T-helper 22 cell (primary cell): ENCODE results near the gene HAPSTR1.
"Not testable (repeated sequence)": the region's sequence is repeated elsewhere in the genome, so short reads cannot be mapped to it uniquely, and the experiment has no call there.

Experiments used
- DNase-seq: peaks from one replicate; pipeline ENCODE4 v3.0.0-alpha.2; 2020; ENCODE audit warnings: low read depth

The HAPSTR1 gene, protein sequence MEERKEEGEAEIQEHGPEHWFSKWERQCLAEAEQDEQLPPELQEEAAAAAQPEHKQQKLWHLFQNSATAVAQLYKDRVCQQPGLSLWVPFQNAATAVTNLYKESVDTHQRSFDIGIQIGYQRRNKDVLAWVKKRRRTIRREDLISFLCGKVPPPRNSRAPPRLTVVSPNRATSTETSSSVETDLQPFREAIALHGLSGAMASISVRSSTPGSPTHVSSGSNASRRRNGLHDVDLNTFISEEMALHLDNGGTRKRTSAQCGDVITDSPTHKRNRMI

DNA sequence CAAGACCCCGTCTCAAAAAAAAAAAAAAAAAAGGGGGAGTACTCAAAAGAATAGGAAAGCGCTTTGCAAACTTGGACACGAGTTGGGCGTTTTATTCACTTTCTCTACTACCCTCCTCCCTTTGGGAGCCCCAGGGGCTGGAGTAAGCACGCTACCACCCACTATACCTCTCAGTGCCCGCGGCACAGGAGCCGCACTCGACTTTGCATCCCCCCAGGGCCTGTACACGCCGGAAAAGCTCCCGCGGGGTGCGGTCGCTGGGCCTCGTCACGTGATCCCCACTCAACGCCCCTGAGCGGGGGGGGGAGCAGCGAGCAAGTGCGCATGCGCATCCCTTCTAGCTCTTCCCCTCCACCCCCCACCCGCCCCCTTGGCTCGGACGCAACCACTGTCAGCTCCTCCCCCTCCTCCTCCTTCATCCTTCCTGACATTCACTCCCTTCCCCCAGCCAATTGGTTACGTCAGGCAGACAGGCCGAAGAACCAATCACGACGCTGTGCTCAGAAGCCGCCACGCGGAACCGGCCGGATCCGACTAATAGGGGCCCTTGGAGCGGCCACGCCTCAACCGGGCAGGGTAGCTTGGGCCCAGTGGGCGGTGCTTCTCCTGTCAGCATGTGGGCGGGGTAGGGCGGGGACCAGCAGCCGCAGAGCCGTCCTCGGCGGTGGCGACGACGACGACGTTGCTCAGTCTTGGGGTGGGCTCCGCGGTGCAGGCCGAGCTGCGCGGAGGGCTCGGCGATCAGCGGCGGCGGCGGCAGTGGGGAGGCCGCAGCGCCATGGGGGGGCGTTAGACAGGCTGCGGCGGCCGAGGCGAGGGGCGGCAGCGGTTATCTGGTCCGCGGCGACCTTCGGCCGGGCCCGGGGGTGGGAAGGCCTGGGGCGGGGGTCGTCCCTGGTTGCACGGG, at the start of gene HAPSTR1:
Gene HAPSTR1, plus strand, starts transcription at position 685 of the 907 bp plus-strand sequence. CDS start 401 bp downstream, outside the sequence.
- DNase-seq, result peak; percentile 99

DNA sequence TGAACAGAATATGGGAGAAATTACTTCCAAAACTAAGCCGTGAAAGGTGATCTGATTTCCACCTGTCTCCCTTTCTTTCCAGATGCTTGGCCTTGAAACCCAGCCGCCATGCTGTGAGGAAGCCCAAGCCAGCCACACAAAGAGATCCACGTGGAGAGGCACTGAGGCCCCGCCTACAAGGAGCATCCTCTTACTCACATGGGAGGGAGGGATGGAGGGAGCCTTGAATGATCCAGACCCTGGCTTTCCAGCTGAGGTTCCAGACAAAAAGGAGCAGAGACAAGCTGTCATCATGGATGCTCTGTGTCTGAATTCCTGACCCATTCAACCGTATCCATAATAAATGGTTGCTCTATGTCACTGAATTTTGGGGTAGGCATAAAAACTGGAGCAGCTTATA, 48.9 kb upstream of the HAPSTR1 start:
- DNase-seq, result no peak

DNA sequence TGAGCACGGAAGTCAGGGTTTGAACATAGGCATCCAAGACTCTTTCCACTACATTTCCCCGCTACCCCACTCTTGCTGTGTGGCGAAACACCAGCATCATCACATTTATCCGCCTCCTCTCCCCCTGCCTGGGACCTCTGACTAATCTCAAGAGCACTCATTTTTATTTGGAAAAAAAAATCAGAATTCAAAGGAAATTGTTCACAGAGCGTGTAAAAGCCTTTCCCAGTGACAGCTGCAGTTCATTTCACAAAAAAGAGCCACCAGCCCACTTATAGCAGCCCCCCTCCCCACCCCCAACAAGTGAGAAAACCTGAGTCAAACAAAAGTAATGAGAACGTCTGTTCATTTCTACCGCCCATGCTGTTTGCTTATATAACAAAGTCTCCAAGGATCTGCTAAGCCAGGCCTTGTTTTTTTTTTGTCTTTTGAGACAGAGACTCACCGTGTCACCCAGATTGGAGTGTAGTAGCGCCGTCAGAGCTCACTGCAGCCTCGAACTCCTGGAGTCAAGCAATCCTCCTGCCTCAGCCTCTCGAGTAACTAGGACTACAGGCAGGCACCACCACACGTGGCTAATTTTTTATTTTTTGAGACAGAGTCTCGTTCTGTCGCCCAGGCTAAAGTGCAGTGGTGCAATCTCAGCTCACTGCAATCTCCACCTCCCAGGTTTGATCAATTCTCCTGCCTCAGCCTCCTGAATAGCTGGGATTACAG, 48.3 kb upstream of the HAPSTR1 start:
- DNase-seq, result no peak

DNA sequence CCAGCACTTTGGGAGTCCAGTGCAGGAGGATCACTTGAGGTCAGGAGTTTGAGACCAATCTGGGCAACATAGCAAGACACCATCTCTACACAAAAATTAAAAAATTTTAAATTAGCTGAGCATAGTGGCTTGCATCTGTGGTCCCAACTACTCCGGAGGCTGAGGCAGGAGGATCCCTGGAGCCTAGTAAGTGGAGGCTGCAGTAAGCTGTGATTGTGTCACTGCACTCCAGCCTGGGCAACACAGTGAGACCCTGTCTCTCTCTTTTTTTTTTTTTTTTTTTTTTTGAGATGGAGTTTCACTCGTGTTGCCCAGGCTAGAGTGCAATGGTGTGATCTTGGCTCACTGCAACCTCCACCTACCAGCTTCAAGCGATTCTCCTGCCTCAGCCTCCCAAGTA, 45.9 kb upstream of the HAPSTR1 start:
- not testable (repeated sequence) for DNase-seq

DNA sequence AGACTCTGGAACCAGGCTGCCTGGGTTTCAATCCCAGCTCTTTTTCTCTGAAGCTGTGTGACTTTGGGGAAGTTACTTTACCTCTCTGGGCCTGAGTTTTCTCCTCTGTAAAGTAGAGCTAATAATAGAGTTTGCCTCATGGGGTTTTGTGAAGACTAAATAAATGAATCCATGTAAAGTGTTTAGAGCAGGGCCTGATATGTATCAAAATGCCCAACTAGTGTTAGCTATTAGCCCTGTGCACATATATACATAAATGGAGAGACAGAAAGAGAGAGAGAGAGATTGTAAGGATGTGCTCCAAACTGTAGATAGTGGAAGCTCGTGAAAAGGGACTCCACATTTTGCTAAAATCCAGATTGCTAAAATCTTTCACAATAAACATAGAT, 44.8 kb upstream of the HAPSTR1 start:
- no peak for DNase-seq

DNA sequence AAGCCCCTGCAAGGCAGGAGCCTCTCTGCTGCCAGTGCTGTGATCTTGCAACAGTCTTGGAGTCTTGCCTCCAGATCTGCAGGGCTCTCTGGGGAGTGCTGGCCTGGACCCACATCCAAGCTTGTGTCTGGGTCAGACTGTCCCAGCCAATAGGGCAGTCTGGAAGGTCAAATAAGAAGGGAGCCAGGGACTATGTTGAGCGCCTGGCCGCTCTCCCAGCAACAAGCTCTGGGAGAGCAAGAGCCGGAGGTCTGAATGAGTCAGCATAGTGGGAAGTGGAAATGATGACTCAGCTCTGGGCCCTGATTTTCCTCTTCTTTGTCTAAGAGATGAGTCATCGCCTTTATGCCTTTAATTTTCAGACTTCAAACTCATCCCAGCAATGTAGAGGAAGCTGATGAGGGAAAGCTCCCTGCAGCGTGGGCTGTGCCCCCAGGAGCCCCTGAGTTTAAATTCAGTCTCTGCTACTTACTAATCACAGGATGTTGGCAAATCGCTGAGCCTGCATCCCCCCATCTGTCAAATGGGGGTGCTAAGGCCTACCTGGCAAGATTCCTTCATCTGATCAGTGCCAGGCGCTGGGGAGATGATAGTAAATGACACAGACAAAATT, 43.6 kb upstream of the HAPSTR1 start:
- DNase-seq, result no peak

DNA sequence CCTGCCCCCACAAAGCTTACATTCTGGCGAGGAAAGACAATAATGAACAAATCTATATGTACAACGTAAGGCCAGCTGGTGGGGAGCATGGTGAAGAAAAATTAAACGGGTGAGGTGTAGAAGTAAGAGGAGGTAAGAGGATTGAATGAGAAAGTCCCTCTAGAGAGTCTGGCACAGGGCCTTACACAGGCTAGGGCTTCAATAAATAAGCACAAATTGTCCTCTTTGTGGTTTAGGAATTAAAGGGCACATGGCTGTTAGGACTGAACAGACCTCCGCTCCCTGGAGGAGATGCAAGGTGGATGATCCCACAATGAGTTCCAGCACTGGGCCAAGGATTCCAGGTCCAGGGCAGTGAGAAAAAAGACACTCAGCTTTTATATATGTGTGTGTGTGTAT, 43.1 kb upstream of the HAPSTR1 start:
- DNase-seq, result no peak

DNA sequence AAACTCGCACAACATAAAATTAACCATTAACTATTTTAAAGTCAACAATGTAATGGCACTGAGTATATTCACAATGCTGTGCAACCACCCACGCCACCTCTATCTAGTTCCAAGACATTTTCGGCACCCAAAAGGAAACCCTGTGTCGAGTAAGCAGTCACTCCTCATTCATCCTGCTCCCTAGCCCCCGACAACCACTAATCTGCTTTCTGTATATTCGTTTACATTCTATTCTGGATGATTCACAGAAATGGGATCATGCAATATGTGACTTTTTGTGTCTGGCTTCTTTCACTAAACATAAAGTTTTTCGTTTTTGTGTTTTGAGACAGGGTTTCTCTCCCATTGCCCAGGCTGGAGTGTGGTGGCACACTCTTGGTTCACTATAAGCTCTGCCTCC, 42.2 kb upstream of the HAPSTR1 start:
- no peak for DNase-seq

DNA sequence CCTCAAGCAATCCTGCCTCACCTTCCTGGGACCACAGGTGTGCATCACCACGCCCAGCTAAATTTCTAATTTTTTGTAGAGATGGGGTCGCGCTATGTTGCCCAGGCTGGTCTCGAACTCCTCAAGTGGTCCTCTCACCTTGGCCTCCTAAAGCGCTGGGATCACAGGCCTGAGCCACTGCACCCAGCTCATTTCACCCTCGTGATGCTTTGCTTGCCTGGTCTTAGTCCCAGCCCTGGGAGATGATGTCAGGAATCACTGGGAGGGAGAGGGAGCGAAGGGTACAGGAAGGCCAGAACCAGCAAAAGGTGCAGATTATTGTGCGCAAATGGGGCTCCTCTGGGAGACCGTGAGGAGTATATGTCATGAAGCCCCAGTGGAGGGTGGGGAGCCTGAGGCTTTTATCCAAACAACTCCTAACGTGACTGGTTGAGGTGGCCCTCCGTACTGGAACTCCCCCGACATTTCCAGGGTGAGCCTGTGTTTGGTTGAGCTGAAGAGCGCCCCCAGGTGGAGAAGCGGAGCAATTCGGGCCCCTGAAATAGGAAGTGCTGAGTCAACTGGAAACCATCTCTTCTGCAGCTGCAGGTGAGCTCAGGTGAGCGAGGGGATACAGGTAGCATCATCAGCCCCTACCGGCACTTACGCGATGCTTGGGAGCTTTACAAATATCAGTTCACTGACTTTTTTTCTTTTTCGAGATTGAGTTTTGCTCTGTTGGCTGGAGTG, 41.2 kb upstream of the HAPSTR1 start:
- DNase-seq, result no peak

DNA sequence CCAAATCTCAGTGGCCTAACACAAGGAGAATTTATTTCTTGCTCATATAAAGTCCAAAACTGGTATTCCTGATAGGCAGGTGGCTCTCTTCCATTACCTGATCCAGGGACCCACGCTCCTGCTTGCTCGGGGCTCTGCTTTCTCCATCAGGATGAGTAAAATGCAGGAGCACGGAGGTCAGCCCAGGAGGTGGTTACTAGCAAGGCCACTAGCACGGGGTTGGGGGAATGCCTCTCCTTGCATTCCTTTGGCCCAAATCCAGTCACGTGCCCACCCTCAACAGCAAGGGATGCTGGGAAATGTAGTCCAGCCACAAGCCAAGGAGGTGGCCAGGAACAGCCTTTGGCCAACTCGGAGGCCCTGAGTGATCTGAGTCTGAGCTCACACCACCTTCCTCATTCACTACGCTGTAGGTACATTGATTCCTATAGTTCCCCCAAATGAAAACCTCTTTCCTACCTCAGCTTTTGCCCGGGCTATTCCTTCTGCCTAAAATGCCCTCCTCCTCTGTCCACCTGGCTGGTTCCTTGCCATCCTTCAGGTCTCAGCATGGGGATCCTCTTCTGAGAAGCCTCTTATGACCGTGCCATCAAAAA, 38.3 kb upstream of the HAPSTR1 start:
- DNase-seq, result no peak

DNA sequence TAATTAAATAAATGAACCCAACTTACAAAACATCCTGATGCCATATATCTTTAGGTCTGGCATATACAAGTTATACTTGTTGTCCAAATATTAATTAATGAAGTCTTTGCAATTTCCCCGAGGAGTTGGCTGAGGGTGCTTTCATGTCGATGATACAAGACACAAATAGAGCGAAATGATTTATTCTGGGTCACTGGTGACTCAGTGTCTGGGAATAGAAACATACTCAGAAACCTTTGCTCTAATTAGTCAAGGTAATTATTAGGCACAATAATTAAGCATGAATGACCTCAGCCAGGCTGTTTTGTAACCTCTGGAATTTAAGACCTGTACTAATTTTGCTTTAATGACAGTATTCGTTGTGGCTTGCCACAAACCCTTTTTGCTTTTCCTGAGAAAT, 37.0 kb upstream of the HAPSTR1 start:
- DNase-seq, result no peak

DNA sequence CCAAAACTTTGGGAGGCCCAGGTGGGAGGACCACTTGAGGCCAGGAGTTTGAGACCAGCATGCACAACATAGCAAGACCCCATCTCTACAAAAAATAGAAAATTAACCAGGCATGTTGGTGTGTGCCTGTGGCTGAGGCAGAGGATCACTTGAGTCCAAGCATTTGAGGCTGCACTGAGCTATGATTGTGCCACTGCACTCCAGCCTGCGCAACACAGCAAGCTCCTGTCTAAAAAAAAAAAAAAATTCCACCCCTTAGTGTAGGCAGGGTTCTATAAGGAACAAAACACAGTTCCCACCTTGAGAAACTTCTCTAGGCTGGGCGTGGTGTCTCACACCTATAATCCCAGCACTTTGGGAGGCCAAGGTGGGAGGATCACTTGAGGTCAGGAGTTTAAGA, 36.3 kb upstream of the HAPSTR1 start:
- DNase-seq, result no peak

DNA sequence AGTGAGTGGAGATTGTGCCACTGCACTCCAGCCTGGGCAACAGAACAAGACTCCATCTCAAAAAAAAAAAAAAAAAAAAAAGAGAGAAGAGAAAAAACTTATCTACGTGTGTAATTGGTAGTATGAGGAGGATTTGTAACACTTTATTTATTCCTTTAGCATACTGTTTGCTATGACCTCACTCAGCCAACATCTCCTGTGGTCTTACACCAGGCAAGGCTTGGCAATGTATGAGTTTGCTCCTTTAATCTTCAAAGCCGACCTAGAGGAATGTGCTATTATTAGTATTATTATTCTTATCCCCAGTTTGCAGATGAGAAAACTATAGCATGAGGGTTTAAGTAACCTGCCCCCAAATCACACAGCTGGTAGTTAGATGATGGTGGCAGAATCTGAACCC, 35.8 kb upstream of the HAPSTR1 start:
- no peak for DNase-seq

DNA sequence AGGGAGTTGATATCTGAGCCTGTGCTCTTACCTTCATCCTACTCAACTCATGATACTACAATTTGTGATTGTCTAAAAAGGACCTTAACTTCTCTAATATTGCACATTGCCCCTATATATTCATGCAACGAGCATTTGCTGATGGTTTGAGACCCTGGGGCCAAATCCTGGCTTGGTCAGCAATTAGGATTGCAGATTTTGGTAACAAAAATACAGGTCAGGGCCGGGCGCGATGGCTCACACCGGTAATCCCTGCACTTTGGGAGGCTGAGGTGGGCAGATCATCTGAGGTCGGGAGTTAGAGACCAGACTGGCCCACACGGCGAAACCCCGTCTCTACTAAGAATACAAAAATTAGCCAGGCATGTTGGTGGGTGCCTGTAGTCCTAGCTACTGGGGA, 35.4 kb upstream of the HAPSTR1 start:
- no peak for DNase-seq

DNA sequence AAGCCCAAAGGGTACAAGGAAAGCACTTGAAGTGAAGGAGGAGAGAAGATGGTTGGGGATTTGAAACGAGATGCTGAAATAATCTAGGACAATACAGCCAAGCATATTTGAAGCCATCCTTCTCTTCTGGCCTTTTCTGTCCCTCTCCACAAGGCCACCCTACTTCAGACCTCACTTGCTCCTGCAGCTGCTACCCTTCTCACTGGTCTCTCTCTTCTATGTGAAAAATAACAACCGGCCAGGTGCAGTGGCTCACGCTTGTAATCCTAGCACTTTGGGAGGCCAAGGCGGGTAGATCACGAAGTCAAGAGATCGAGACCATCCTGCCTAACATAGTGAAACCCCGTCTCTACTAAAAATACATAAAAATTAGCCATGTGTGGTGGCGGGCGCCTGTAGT, 33.2 kb upstream of the HAPSTR1 start:
- no peak for DNase-seq

DNA sequence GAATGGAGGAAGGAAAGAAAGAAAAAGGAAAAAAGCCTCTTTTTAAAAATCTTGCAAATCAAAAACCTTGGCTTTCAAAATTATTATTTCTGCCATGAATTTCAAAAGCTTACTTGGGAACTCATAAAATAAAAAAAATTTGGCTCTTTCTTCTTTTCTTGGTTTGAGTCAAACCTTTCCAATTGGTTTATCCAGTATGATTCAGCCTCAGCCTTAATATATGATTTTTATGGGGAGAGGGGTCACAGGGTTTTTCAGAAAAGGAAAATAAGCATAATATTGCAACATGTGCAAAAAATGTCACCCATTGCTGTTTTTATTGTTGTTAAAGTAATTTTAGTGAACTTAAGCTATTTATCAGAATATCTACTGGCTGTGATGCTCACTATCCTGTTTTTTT, 31.2 kb upstream of the HAPSTR1 start:
- DNase-seq, result no peak

DNA sequence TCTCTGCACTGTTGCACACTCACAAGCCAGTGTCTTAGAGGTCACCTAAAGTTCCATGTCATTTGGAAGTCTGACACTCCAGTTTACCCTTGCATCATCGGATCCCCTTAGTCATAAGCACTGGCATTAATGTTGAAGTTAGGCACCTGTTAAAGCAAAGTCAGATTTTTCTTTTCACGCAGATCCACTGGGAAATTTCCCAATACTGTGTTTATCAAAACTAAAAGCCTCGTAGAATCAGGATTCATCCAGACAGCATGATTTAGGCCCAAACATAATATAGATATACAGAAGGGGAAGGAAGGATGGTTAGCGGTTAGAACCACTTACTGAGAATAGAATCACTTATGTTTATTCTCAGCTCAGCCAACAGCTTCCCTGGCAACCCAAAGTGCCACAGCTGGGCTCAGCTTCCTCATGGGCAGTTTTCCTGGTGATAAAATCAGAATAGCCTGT, 30.1 kb upstream of the HAPSTR1 start:
- no peak for DNase-seq

DNA sequence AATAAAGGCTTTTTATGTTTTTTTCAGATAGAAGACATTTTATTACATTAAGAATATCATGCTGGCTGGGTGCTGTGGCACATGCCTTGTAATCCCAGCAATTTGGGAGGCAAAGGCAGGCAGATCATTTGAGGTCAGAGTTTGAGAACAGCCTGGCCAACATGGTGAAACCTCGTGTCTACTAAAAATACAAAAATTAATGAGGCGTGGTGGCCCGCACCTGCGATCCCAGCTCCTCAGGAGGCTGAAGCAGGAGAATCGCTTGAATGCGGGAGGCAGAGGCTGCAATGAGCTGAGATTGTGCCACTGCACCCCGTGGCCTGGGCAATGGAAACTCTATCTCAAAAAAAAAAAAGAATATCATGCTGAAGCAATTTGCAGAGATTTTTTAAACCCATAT, 29.1 kb upstream of the HAPSTR1 start:
- no peak for DNase-seq

DNA sequence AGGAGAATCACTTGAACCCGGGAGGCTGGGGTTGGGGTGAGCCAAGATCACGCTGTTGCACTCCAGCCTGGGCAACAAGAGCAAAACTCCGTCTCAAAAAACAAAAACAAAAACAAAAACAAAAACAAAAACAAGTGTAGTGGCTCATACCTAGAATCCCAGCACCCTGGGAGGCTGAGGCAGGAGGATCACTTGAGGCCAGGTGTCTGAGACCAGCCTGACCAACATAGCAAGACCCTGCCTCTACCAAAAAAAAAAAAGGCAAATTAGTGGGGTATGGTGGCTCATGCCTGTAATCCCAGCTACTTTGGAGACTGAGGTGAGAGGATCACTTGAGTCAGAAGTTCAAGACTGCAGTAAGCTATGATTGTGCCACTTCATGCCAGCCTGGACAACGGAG, 26.4 kb upstream of the HAPSTR1 start:
- DNase-seq, result no peak

DNA sequence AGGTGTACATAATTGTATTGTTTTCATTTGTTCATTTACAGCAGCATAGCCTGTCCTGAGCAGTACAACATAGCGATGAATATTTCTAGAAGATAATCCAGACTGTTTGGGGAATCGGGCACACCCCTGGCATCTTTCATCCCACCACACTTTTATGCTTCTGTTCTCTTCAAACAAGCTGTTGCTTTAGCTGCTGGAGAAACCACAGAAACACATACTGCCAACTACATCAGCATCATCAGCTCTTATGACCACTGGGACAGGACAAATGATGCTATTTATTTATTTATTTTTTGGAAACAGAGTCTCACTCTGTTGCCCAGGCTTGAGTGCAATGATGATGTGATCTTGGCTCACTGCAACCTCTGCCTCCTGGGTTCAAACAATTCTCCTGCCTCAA, 22.6 kb upstream of the HAPSTR1 start:
- DNase-seq, result no peak

DNA sequence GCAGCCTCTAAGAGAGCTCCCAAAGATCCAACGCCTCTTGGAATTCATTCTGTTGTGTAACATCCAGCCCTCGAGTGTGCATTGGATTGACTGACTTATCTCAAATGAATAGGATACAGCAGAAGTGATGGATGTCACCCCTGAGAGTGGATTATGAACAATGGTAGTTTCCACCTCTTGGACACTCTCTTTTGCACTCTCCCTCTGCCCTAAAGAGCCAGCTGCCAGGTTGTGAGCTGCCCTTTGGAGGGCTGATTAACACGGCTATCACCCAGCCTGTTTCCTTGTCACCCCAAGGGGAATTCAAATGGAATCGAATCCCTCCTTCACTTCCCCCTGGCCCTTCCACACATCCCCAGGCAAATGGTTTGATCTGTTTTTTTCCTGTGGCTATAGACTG, 21.2 kb upstream of the HAPSTR1 start:
- no peak for DNase-seq
